ENCODE data around the gene ECE2. TPM values are rescaled to one million over a fixed set of nuclear protein-coding genes. Genes with fewer than 3 reads are reported as not detected.
A peak's percentile ranks its signal among the peaks of the same experiment; 100 is the strongest.

ECE2 gene
- total RNA-seq, 3 donors from 2014 or later, result not detected

- H3K9me3 ChIP-seq, result no peaks in the 10 kb centered on the region
- H3K36me3 ChIP-seq, result peaks cover 20% of the 10 kb centered on the region
- H3K4me1 ChIP-seq, result no peaks in the 10 kb centered on the region
- H3K4me3 ChIP-seq, result no peak overlapping the region
- no peak for DNase-seq (ENCODE audit: low spot score in 2 of 2)
- TF ChIP-seq POLR2AphosphoS5 (IDR thresholded peaks at IDR 0.05), result peak in 1 of 3 donors; percentile 41
- TF ChIP-seq CTCF (IDR thresholded peaks at IDR 0.05), result no peak
- peak overlapping the region; percentile 74 to 98 for H3K27ac ChIP-seq
- intact Hi-C loops (cut with DNase I; ENCODE audit: low total_unique reads), result no loop called here
- H3K27me3 ChIP-seq, result no peaks in the 10 kb centered on the region
Observed at GRCh38 chr3:184332370-184333090, 56.7 kb downstream of the ECE2 start.

- H3K4me3 ChIP-seq, result no peak overlapping the region
- H3K27me3 ChIP-seq, result no peaks in the 10 kb centered on the region
- peak overlapping the region; percentile 74 to 98 for H3K27ac ChIP-seq
- no peaks in the 10 kb centered on the region for H3K9me3 ChIP-seq
- intact Hi-C loops (cut with DNase I; ENCODE audit: low total_unique reads), result no loop called here
- H3K36me3 ChIP-seq, result peaks cover 13% of the 10 kb centered on the region
- TF ChIP-seq POLR2A (IDR thresholded peaks at IDR 0.05) (no peak), CTCF (IDR thresholded peaks at IDR 0.05) (no peak), POLR2AphosphoS5 (IDR thresholded peaks at IDR 0.05) (no peak)
- DNase-seq (ENCODE audit: low spot score in 2 of 2), result no peak
- peaks cover 6% of the 10 kb centered on the region in 2 donors for H3K4me1 ChIP-seq
Observed at GRCh38 chr3:184333190-184333589, 57.4 kb downstream of the ECE2 start.

GRCh38 chr3:184333700-184334099, 57.9 kb downstream of the ECE2 start:
- intact Hi-C loops (cut with DNase I; ENCODE audit: low total_unique reads), result no loop called here
- Histone ChIP-seq H3K27ac (peak overlapping the region; percentile 98), H3K27me3 (no peaks in the 10 kb centered on the region), H3K4me3 (no peak overlapping the region), H3K9me3 (no peaks in the 10 kb centered on the region), H3K36me3 (peaks cover 9% of the 10 kb centered on the region), H3K4me1 (peaks cover 8 to 11% of the 10 kb centered on the region in 2 donors)
- TF ChIP-seq POLR2A (IDR thresholded peaks at IDR 0.05), result no peak
- TF ChIP-seq CTCF (IDR thresholded peaks at IDR 0.05), result no peak
- no peak for TF ChIP-seq POLR2AphosphoS5 (IDR thresholded peaks at IDR 0.05)
- no peak for DNase-seq (ENCODE audit: low spot score in 2 of 2)

GRCh38 chr3:184334470-184335158, 58.8 kb downstream of the ECE2 start:
- no peak for DNase-seq (ENCODE audit: low spot score in 2 of 2)
- H3K27me3 ChIP-seq, result no peaks in the 10 kb centered on the region
- no peak overlapping the region for H3K4me3 ChIP-seq
- intact Hi-C loops (cut with DNase I; ENCODE audit: low total_unique reads), result no loop called here
- H3K9me3 ChIP-seq, result no peaks in the 10 kb centered on the region
- peaks cover 8 to 11% of the 10 kb centered on the region in 2 donors for H3K4me1 ChIP-seq
- TF ChIP-seq CTCF (IDR thresholded peaks at IDR 0.05) (no peak), POLR2A (IDR thresholded peaks at IDR 0.05) (no peak), POLR2AphosphoS5 (IDR thresholded peaks at IDR 0.05) (no peak)
- peaks cover 5% of the 10 kb centered on the region for H3K36me3 ChIP-seq
- H3K27ac ChIP-seq, result peak overlapping the region; percentile 98

GRCh38 chr3:184335291-184335660, 59.5 kb downstream of the ECE2 start:
- intact Hi-C loops (cut with DNase I; ENCODE audit: low total_unique reads), result no loop called here
- H3K36me3 ChIP-seq, result peaks cover 5% of the 10 kb centered on the region

More at GRCh38 chr3:184335291-184335660, 59.5 kb downstream of the ECE2 start:
- DNase-seq (ENCODE audit: low spot score in 2 of 2), result no peak
- no peaks in the 10 kb centered on the region for H3K9me3 ChIP-seq
- H3K27me3 ChIP-seq, result no peaks in the 10 kb centered on the region
- H3K4me3 ChIP-seq, result peak overlapping the region; percentile 83 to 87 (median 84)
- peak overlapping the region; percentile 98 for H3K27ac ChIP-seq
- H3K4me1 ChIP-seq, result peaks cover 8 to 11% of the 10 kb centered on the region in 2 donors
- TF ChIP-seq POLR2AphosphoS5 (IDR thresholded peaks at IDR 0.05) (no peak), POLR2A (IDR thresholded peaks at IDR 0.05) (no peak), CTCF (IDR thresholded peaks at IDR 0.05) (no peak)

Data from breast epithelium (tissue), 4 donors.